Ishikawa (cell line): Measurements from ENCODE around the gene ITGA5.

ENCODE experiments used
- CEBPB ChIP-seq: IDR thresholded peaks from 2 replicates; pipeline ENCODE4 v1.6.1; 2012
- EP300 ChIP-seq: IDR thresholded peaks from 2 replicates; pipeline ENCODE4 v1.6.1; 2012; ENCODE audit warnings: borderline replicate concordance
- MAX ChIP-seq: IDR thresholded peaks from 2 replicates; pipeline ENCODE4 v1.6.1; 2012
- NFIC ChIP-seq: IDR thresholded peaks from 2 replicates; pipeline ENCODE4 v1.6.1; 2012
- REST ChIP-seq: IDR thresholded peaks from 2 replicates; pipeline ENCODE4 v1.6.1; 2012; ENCODE audit warnings: low read depth, mild to moderate bottlenecking

GRCh38 chr12:54439096-54439495, 20.0 kb upstream of the ITGA5 start:
- TF ChIP-seq EP300: no peak
- no peak for TF ChIP-seq MAX
- TF ChIP-seq CEBPB: no peak
- no peak for TF ChIP-seq REST
- no peak for TF ChIP-seq NFIC
